GM13977 (cell line): Measurements from ENCODE around the gene FAM168B.

Source experiments
- DNase-seq: peaks from one replicate; pipeline ENCODE4 v3.0.0; 2012; ENCODE audit warnings: low spot score
- CTCF ChIP-seq: IDR thresholded peaks from 2 replicates; pipeline ENCODE4 v1.5.1; 2012; ENCODE audit warnings: mild to moderate bottlenecking, control low read depth; ENCODE audit not compliant: insufficient read depth; ENCODE audit errors: extremely low read depth, missing control alignments
- in situ Hi-C: fragments of 300-500 bp; cut with MboI; formaldehyde crosslinking; loops from one replicate; pipeline ENCODE4 v1.12.0; 2022; ENCODE audit warnings: low sequenced_read_pairs, low pct_unique_long_range_greater_than_20kb, mixed read lengths, inconsistent platforms; ENCODE audit not compliant: unreplicated experiment

The FAM168B gene

GRCh38 chr2:131036696-131037397 lies 56.4 kb downstream of the FAM168B start:
- no peak for DNase-seq
- in situ Hi-C loops, result no loop called here
- no peak for TF ChIP-seq CTCF

GRCh38 chr2:131036269-131036668 lies 57.0 kb downstream of the FAM168B start:
- TF ChIP-seq CTCF, result no peak
- in situ Hi-C loops, result no loop called here
- no peak for DNase-seq

- in situ Hi-C loops, result no loop called here
- no peak for DNase-seq
- TF ChIP-seq CTCF, result no peak
Measured at GRCh38 chr2:131035826-131036231, 57.4 kb downstream of the FAM168B start.

DNA sequence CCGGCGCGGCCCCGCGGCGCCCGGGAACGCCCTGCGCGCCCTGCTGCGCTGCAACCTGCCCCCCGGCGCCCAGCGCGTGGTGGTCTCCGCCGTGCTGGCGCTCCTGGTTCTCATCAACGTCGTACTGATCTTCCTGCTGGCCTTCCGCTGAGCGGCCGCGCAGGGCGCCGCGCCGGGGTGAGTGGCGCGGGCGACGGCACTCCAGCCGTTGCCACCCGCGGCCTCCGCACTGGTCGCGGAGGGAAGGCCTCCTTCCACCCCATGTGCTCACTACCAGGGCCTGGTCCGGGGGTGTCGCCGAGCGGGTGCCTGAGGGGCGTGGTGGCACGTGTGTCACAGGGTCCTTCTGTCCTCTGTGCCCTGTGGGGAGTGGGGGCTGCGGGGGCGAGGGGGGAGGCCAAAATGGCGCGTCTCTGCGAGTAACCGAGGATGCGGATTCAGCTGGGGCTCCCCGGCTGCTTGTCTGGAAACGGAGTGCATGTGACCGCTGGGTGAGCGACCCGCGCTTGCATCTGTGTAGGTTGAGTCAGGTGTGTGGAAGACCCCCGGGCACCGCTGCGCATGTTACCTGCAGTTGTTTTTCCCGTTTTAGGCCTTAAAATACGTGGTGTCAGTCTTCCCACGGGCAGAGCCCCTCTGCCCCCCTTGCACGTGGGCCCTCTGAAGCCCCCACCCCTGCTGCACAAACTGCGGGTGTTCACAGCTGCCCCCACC lies 58.0 kb downstream of the FAM168B start:
- DNase-seq, result no peak
- in situ Hi-C loops, result no loop called here
- TF ChIP-seq CTCF, result no peak

DNA sequence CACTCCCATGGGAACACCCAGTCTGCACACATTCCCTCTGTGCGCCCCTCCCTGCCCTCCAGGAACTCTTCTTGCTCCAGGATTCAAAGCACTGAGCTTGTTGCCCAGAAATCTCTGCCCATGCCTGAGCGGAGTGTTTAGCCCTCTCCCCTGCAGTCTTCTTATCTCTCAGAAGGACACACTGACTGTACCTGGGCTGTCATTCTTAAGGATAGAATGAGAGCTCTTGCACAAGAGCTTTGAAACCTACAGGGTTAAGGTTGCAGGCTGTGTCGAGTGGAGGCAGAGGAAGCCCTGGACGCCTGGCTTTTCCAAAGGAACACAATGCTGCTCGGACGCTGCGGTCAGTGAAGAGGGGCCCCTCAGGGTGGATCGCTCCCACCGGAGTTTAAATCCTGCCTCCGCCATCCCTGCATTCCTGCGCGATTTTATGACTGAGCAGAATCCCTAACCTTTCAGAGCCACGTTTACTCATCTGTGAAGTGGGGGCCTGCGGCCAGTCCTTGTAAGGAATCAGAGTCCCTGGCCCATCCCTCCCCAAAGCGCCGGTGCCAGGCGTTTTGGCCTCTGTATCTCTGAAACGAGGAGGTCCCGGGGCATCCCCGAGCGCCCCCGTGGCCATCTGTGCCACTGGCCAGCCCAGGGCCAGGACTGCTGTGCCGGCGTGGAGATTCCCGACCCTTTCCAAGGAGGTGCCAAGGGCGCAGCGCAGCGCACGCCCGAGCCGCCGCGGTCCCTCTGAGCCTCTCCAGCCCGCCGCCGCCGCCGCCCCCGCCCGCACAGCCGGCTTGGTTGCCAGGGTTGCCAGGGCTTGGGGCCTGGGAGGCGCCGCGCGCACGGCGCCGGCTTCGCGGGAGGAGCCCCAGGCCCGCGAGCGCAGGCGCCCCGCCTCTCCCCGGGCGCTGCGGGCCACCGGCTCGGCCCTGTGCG lies 58.9 kb downstream of the FAM168B start:
- no peak for TF ChIP-seq CTCF
- DNase-seq, result no peak
- in situ Hi-C loops, result no loop called here

DNA sequence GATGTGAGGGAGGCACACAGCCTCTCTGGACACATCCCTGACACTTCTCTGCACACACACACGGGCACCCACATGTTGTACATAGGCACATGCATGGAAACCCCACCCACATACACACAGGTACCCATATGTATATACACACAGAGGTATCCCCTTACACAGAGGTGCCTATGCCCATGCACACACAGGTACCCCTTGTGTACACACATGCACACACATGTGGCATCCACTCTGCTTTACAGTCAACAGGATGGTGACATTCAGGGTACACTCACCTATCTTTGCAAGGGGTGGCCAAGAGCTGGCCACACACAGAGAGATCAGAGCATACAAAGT lies 59.5 kb downstream of the FAM168B start:
- TF ChIP-seq CTCF, result no peak
- in situ Hi-C loops, result no loop called here
- no peak for DNase-seq
